HUES6 (cell line): ENCODE measurements around the gene ARHGAP40.
"Not testable (repeated sequence)": the region's sequence is repeated elsewhere in the genome, so short reads cannot be mapped to it uniquely, and the experiment has no call there.

Source experiments
- H3K27ac ChIP-seq: 2 replicates; pipeline ENCODE4 v1.7.0; 2013; ENCODE audit warnings: low read depth, mild to moderate bottlenecking, low read length, inconsistent platforms
- H3K27me3 ChIP-seq: 2 replicates; pipeline ENCODE4 v1.6.1; 2013; ENCODE audit warnings: low read length; ENCODE audit not compliant: control insufficient read depth, insufficient read depth
- H3K36me3 ChIP-seq: 2 replicates; pipeline ENCODE4 v1.6.1; 2013; ENCODE audit warnings: low read length; ENCODE audit not compliant: control insufficient read depth, insufficient read depth
- H3K4me1 ChIP-seq: 2 replicates; pipeline ENCODE4 v1.6.1; 2013; ENCODE audit warnings: low read length; ENCODE audit not compliant: control insufficient read depth, insufficient read depth
- H3K4me3 ChIP-seq: 2 replicates; pipeline ENCODE4 v1.5.1; 2013; ENCODE audit warnings: low read depth, low read length
- H3K9ac ChIP-seq: one replicate; pipeline ENCODE4 v1.6.1; 2013; ENCODE audit warnings: mild to moderate bottlenecking, low read length
- H3K9me3 ChIP-seq: 2 replicates; pipeline ENCODE4 v1.6.1; 2013; ENCODE audit warnings: low read depth, low read length; ENCODE audit not compliant: control insufficient read depth, insufficient read depth

The ARHGAP40 gene

GRCh38 chr20:38589351-38589750, 12.3 kb upstream of the ARHGAP40 start:
- H3K4me3 ChIP-seq, result no peak overlapping the region
- H3K36me3 ChIP-seq, result no peaks in the 10 kb centered on the region
- no peaks in the 10 kb centered on the region for H3K9me3 ChIP-seq
- no peaks in the 10 kb centered on the region for H3K27me3 ChIP-seq
- peaks cover 24% of the 10 kb centered on the region for H3K4me1 ChIP-seq
- H3K27ac ChIP-seq, result no peak overlapping the region
- H3K9ac ChIP-seq, result no peak overlapping the region

GRCh38 chr20:38589967-38590675, 11.5 kb upstream of the ARHGAP40 start:
- H3K36me3 ChIP-seq, result no peaks in the 10 kb centered on the region
- no peaks in the 10 kb centered on the region for H3K27me3 ChIP-seq
- no peak overlapping the region for H3K27ac ChIP-seq
- no peak overlapping the region for H3K9ac ChIP-seq
- H3K4me1 ChIP-seq, result peaks cover 24% of the 10 kb centered on the region
- H3K4me3 ChIP-seq, result no peak overlapping the region
- no peaks in the 10 kb centered on the region for H3K9me3 ChIP-seq

GRCh38 chr20:38590676-38591473, 10.7 kb upstream of the ARHGAP40 start:
- H3K4me3 ChIP-seq, result no peak overlapping the region
- no peaks in the 10 kb centered on the region for H3K36me3 ChIP-seq
- no peaks in the 10 kb centered on the region for H3K9me3 ChIP-seq
- H3K27me3 ChIP-seq, result no peaks in the 10 kb centered on the region
- peak overlapping the region; percentile 66 for H3K9ac ChIP-seq
- H3K4me1 ChIP-seq, result peaks cover 24% of the 10 kb centered on the region
- no peak overlapping the region for H3K27ac ChIP-seq

- H3K27me3 ChIP-seq, result no peaks in the 10 kb centered on the region
- H3K27ac ChIP-seq, result peak overlapping the region; percentile 50; the same call in 1 of the 2 replicates
- peak overlapping the region; percentile 66 for H3K9ac ChIP-seq
- H3K4me3 ChIP-seq, result no peak overlapping the region
- no peaks in the 10 kb centered on the region for H3K36me3 ChIP-seq
- peaks cover 24% of the 10 kb centered on the region for H3K4me1 ChIP-seq
- H3K9me3 ChIP-seq, result no peaks in the 10 kb centered on the region
These were observed 9.9 kb upstream of the ARHGAP40 start for GRCh38 chr20:38591474-38592410.

GRCh38 chr20:38592411-38592790, 9.2 kb upstream of the ARHGAP40 start:
- H3K9ac ChIP-seq, result peak overlapping the region; percentile 66
- peaks cover 24% of the 10 kb centered on the region for H3K4me1 ChIP-seq
- not testable (repeated sequence) for H3K9me3 ChIP-seq, H3K4me3 ChIP-seq, H3K36me3 ChIP-seq, H3K27me3 ChIP-seq
- H3K27ac ChIP-seq, result peak overlapping the region; percentile 50; the same call in 1 of the 2 replicates

- not testable (repeated sequence) for H3K9me3 ChIP-seq, H3K27ac ChIP-seq, H3K36me3 ChIP-seq, H3K27me3 ChIP-seq, H3K4me3 ChIP-seq
- Histone ChIP-seq H3K4me1 (peaks cover 32% of the 10 kb centered on the region), H3K9ac (peak overlapping the region; percentile 17)
These were observed 7.3 kb upstream of the ARHGAP40 start for GRCh38 chr20:38594281-38594680.

- Histone ChIP-seq H3K9ac (peak overlapping the region; percentile 47), H3K4me3 (peak overlapping the region; percentile 39; the same call in 1 of the 2 replicates), H3K4me1 (peaks cover 40% of the 10 kb centered on the region)
- not testable (repeated sequence) for H3K27me3 ChIP-seq, H3K9me3 ChIP-seq, H3K27ac ChIP-seq, H3K36me3 ChIP-seq
These were observed 5.7 kb upstream of the ARHGAP40 start for GRCh38 chr20:38595886-38596285.

GRCh38 chr20:38599410-38599882, 2.2 kb upstream of the ARHGAP40 start:
- Histone ChIP-seq H3K27me3 (no peaks in the 10 kb centered on the region; the same call in 1 of the 2 replicates), H3K4me1 (peaks cover 30% of the 10 kb centered on the region), H3K9me3 (no peaks in the 10 kb centered on the region), H3K9ac (peak overlapping the region; percentile 75), H3K27ac (peak overlapping the region; percentile 59; the same call in 1 of the 2 replicates), H3K4me3 (no peak overlapping the region; the same call in 1 of the 2 replicates), H3K36me3 (no peaks in the 10 kb centered on the region)

GRCh38 chr20:38600057-38600456, 1.6 kb upstream of the ARHGAP40 start:
- Histone ChIP-seq H3K27ac (no peak overlapping the region; the same call in 1 of the 2 replicates), H3K36me3 (no peaks in the 10 kb centered on the region; the same call in 1 of the 2 replicates), H3K27me3 (no peaks in the 10 kb centered on the region; the same call in 1 of the 2 replicates)

GRCh38 chr20:38602185-38602581, 574 bp downstream of the ARHGAP40 start:
- Histone ChIP-seq H3K27me3 (no peaks in the 10 kb centered on the region; the same call in 1 of the 2 replicates), H3K27ac (peak overlapping the region; percentile 2; the same call in 1 of the 2 replicates), H3K4me3 (peak overlapping the region; percentile 61), H3K36me3 (no peaks in the 10 kb centered on the region; the same call in 1 of the 2 replicates), H3K9me3 (no peaks in the 10 kb centered on the region), H3K4me1 (peaks cover 48% of the 10 kb centered on the region), H3K9ac (peak overlapping the region; percentile 58)

More at GRCh38 chr20:38600057-38600456, 1.6 kb upstream of the ARHGAP40 start:
- Histone ChIP-seq H3K4me3 (peak overlapping the region; percentile 3; the same call in 1 of the 2 replicates), H3K9ac (peak overlapping the region; percentile 75), H3K9me3 (no peaks in the 10 kb centered on the region), H3K4me1 (peaks cover 34% of the 10 kb centered on the region)
